Measurements from ENCODE around the gene STAG2.

DNA sequence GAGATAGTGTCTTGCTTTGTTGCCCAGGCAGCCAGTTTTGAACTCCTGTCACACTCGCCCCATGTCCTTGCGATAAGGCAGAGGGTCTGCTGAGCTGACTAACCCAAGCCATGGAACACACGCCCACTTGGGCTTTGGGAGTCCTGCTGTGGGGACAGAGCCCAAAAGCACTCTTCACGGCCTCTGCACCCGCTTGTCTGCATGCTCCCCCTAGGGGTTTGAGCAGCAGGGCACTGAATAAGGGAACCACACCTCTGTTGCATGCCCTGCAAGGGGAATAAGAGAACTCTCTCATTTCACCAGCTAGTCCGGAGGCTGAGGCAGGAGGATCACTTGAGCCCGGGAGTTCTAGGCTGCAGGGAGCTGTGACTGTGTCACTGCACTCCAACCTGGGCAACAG lies 166.0 kb downstream of the STAG2 start:
- TF ChIP-seq CTCF (conservative IDR thresholded peaks at IDR 0.05) (no peak), ZFX (IDR thresholded peaks at IDR 0.05) (no peak)
